Middle frontal gyrus (tissue), 1 donor: ENCODE measurements around the gene KCNMA1.
"Not testable (repeated sequence)": the region's sequence is repeated elsewhere in the genome, so short reads cannot be mapped to it uniquely, and the experiment has no call there.

ENCODE experiments used
- DNase-seq: peaks from one replicate; pipeline ENCODE4 v3.0.0-alpha.2; 2015; ENCODE audit warnings: low spot score; ENCODE audit errors: extremely low spot score

KCNMA1 gene

DNA sequence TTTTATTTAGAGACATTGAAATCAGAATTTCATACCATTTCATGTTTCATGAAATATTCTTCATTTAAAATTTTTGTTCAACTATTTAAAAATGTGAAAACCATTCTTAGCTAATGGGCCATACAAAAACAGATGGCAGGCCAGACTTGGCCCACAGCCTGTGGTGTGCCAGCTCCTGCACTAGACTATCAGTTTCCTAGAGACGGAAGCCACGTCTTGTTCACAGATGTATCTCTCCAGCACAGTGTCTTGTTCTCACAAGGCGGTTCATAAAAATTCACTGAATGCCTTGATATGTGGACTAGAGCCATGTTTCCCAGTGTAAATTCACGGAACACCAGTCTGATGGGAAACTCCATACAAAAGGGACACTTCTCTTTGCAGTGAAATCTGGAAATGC, 216.0 kb downstream of the KCNMA1 start:
- no peak for DNase-seq

DNA sequence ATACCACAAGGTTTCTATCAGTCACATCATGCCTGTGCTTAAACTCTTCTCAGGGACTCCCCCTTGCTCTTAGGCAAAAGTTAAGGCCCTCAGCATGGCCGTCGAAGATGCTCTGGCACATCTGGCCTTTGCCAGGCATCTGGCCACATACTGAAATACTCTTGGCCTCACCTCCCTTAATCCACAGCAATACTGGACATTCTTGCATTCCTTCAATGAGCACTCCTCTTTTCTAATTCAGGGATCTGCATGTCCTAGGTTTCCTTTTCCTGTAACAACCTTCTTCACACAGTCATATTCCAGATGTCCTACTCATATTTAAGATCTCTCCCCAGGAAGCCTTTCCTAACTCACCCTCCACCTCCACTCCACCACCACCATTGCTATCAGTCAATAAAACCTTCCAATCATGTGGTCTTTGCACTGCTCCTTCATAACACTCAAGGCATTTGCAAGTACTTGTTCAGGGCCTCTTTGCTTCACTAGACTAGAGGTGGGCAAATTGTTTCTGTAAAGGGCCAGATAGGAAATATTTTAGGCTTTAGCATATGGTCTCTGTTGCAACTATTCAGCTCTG, 216.6 kb downstream of the KCNMA1 start:
- DNase-seq = no peak

DNA sequence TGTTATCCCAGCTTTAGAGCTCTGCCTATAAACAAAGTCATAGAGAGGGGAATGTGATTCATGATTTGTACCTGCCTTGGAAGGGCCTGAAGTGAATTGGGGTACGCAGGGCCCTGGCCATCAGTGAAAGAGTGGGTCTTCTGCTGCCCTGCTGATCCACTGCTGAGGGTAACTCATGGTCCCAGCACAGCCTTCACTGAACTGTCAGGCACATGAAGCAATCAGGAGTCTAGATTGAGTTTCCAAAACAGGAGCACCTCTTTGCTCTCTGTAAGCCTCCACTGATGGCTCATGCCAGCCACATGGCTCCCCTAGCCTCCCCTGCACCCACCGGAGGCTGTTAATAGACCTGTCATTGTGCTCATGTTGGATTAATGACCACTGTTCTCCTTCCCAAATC, 217.6 kb downstream of the KCNMA1 start:
- no peak for DNase-seq

DNA sequence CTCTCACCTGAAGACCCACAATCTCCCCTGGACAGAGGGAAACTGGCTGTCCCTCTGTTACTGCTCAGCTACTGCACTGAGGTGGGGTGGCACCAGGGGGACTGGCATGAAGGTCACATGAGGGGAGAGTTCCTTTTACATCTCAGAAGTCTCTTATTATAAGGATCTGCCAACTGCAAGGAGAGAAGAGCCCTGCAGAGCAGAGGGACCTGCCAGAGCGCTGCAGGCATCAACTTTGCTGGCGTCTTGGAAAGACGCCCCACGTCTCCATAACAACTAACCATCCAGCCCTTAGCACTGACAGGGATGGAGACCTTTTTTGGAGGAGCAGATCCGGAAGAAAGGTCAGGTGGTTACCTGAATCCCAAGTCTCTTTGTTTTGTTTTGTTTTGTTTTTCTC, 218.6 kb downstream of the KCNMA1 start:
- no peak for DNase-seq

DNA sequence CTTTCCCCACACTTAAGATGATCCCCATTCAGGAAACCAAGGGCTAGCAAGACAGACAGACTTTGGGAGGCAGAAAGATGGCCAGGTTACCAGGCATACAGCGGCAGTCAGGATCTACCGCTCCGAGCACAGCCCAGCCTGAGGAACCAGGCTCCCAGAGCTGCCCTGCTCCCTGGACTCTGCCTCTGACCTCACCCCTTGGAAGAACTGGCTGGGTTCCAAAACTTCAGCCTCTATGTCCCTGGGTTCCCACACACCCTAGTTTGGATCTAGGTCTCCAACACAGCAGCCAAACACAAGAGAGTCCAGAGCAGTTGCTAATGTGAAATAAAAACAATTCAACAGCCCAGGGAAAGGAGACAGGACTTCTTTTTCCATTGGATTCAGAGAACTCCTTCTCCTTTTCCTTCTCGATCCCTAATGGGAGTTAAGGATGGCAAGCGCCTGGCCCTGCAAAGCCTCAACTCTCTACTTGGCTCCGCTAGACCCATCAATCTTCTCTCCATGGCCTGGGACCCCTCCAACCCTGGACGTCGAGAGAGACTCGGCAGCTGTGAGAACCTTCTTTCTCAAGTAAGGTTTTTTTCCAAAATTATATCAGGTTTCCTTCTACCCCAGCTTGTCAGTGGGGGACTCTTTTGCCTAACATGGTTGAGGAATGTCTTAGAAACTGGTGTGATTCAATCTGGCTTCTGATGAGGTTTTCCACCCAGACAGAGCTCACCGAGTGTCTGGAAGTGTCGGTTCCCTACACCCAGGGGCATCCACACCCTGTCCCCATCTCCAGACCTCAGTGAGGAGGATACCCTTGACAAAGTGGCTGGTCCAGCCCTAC, 219.6 kb downstream of the KCNMA1 start:
- DNase-seq = no peak

DNA sequence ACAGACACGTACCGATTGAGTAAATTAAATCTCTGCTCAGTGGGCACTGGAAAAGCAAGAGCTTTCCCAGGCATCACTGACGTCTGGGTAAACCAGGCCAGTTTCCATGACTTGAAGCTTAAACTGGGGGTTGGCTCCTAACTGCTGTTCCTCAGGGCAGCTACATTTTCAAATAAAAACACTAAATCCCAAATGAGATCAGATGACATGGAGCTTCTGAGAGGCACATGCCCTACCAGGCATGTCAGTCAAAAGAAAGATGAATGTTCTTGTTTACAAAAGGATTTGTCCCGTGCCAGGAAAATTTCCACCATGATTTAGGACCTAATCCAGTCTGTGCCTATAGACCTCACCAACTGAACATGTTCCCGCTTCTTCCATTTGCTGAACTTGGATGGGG, 220.2 kb downstream of the KCNMA1 start:
- DNase-seq = no peak

DNA sequence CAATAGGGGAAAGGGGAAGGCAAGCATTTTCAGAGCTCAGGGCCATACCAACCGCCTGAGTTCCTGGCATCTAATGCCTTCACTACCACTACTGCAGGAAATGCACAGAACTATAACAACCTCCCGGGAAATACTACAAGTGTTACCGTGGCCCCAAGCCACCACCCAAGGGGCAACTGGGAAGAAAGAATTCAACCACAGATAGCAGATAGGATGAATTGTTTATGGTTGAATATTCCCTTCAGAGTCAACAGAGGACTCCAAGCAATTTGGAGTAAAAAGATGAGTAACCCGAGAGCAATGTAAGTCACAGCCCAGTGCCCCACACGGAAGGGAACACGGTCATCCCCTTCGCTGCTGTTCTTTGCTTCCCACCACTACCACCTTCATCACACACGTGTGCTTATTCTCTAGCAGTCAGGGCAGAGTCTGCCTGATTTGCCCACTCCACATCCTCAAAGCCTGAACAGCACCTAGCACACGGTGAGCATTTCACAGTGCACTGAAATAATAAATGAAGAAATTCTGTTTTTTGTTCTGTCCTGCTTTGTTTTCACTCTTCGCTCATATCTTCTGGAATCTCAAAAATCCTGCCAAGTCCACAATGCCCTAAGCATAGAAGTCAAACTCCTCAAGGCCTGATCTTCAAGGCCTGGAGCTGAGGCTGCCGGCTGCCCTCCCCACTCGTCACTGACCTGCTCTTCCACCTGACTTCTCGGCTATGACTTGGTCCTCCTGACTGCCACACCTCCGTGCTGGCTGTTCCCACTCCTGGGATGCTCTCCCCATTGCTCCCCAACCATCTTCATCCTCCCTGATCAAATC, 221.1 kb downstream of the KCNMA1 start:
- DNase-seq = no peak

DNA sequence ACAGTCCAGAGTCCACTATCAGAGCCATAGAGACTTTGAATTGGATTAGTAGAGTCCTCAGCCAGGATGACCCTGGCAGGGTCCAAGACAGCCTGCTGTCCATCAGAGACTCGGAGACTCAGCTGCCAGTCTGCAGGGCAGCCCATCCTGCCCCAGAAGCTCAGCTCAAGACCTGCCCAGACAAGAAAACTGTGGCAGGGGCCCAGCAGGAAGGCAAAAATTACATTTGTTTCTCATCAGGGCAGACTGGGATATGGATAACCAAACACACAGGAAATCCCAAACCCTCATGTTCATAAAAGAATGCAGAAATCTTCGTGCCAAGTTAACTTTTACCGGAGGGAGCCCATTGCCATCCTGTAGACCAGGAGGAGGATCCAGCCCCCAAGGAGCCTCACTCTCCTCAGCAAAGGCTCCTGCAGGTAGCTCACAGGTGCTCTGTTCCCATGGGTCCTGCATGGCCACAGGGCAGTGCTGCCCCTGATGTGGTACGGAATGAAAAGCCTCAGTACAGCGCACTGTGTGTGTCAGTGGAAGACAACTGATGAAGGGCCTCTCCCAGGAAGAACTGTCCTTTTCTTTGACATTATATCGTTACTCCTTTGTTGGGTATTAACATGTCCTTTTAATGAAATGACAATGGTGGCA, 222.2 kb downstream of the KCNMA1 start:
- no peak for DNase-seq

DNA sequence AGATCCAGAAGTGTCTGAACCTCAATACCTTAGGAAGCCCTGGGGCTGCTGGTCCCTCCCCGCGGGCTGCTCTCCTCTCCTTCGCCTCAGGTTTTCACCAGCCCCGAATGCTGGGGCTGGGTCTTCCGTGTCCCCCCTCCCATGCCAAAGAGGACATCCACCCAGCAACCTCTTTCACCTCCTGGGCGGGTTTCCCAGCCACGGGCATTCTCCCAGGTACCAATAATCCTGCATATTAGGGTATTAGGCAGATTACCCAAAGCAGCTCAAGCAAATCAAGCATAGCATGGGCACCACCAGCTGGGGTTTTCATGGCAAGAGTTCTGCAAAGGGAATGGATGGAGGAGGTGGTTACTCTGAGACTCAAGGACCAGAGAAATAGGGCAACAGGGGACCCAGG, 224.4 kb downstream of the KCNMA1 start:
- DNase-seq = no peak

DNA sequence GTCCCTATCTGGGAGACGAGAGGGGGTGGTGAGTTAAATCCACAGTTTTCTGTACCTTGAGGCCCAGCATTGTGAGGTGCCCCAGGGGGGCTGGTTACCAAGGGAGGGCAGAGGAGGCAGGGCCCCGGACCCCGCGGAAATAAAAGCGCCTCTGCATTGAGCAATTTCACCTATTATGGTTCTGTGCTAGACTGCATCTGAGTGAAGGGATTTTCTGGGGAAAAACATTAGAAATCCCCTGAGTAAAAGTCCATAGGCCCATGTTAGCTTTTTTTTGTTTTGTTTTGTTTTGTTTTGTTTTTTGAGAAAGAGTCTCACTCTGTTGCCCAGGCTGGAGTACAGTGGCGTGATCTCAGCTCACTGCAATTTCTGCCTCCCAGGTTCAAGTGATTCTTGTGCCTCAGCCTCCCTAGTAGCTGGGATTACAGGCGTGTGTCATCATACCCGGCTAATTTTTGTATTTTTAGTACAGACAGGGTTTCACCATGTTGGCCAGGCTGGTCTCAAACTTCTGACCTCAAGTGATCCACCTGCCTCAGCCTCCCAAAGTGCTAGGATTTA, 225.0 kb downstream of the KCNMA1 start:
- DNase-seq = not testable (repeated sequence)

DNA sequence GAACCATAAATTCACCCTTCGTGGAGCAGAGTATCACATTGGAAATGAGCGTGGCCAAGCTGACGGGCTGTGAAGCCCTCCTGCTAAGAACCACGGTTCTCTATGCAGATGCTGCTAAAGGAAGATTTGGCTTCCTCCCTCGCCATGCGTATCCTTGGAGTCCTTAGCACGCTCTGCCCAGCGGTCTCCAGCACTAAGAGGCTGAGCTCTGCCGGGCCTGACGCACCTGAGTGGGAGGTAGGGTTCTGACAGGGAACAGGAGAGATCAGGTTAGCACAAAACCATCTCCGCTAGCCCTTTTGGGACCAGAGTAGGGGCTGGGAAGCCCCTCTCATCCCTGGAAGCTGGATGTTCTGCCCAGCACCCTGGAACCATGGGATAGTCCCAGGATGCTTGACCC, 225.8 kb downstream of the KCNMA1 start:
- no peak for DNase-seq

DNA sequence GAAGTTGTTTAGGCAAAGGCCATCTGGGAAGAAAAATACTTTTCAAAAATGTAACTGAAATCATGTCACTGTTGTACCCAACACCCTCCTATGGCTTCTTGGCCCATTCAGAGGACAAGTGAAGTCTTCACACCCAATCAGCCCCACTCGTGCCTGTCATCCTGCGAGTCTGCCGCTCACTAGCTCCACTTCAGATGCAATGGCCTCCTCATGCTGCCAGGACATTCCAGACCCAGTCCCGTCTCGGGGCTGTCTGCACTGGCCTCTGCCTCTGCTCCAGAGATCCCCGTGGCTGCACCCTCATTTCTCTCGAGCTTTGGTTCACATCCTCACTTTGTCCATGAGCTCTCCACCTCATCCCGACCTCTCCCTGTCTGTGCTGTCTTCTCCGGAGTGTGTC, 227.1 kb downstream of the KCNMA1 start:
- no peak for DNase-seq

DNA sequence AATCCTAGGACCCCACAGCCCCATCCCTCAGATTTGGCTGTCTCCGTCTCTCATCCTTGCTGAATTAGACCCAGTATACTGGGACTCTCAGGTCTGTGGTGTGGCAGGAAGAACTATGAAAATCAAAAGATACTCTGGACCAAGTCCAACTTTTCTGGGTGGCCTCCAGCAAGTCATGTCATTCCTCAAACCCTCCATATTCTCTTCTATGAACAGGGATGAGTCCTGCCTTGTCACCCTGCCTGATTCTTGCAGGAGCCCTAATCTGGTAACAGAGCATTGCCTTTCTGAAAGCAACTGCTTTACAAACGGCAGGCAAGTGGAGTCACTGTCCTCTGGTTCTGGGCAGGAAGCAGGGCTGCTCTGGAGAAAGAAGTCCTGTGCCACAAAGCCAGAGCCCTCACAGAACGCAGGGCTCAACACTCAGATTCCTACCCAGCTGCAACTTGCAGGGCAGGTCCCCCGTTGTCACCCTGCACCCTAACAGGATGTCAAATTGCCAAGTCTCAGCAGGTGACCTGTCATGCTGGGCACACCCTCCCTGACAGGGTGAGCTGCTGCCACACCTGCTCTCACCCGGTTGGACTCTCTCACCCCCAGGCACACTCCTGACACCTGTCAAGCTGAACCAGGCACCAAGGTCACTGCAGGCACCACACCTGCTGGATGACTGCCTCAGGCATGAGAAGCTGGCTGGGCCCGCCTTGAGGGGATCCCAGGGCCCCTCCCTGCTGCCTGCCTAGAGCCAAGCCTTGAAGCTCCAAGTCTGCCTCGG, 227.7 kb downstream of the KCNMA1 start:
- no peak for DNase-seq

DNA sequence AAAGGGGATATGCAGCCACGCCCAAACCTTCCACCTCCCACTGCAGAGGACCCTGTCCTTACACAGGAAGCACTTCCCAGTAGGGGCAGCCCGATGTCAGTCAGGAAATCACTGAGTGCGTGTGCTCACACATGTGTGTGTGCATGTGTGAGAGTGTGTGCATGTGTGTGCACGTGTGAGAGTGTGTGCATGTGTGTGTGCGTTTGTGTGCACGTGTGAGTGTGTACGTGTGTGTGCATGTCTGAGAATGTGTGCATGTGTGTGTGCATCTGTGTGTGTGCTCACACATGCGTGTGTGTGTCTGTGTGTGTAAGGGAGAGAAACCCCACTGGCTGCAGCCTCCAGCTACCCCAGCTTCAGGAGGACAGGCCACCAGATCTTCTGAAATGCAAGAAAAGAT, 229.3 kb downstream of the KCNMA1 start:
- no peak for DNase-seq

DNA sequence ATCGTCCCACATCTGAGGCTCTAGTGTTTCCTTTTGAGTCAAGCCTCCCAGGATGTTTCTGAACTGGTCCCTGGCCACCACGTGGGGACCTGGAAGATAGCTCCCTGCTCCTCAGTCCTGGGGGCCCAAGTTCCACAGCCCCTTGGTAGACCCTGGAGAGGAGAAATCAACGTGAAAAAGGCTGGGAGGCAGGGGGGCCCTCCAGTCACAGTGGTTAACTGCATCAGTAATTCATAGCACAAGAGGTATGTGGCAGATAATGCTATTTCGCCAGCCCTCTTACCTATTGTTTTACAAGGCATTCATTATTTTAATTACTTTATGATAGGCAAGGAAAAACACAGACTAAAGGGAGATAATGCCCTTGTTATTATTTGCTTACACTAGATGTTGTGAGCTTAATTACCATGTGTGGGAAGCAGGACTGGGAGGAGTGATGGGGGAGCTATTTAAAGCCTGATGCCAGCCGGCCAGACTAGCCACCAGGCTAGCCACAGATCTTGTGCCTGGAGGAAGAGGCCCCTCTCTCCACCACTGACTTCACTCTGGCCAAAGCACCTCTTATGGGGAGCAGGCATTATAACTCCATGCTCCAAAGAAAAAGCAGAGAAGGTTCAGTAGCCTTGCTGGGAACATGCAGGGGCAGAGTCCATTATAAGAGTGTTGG, 230.7 kb downstream of the KCNMA1 start:
- no peak for DNase-seq

DNA sequence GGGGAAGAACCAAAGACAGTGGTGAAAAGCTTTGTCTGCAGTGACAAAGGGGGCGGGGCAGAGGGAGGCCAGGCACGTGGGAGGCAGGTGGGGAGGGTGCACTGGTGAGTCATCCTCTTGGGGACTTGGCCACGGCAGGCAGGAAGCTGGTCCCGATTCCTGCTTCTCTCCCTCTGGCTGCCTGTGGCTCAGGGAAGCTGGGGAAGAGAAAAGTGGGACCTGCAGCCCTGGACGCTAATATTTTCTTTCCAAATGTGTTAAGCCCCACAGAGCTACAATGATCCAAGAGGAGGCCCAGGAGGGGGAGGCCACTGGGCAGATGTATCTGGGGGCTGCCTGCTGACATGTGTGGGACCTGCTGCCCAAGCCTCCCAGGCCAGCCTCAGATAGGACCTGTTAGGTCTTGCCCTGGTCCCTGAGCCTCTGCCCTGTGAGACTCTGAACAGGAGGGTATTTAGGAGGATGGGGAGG, 231.8 kb downstream of the KCNMA1 start:
- DNase-seq = no peak

DNA sequence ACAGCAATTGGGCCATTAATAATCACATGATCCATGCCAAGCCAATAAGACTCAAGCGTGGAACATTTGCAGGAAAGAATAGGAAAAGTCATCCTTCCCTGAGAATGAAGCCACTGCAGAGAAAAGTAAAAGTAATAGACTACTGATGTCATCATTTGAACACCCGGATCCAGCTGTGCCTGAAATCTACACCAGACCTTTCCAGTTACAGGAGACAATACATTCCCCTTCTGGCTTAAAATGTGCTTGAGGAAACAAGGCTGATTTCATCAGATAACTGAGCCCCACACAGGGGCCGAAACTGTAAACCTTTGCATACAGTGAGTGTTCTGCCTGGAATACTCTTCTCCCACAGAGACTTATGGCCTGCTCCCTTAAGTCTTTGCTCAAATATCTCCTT, 232.8 kb downstream of the KCNMA1 start:
- no peak for DNase-seq

DNA sequence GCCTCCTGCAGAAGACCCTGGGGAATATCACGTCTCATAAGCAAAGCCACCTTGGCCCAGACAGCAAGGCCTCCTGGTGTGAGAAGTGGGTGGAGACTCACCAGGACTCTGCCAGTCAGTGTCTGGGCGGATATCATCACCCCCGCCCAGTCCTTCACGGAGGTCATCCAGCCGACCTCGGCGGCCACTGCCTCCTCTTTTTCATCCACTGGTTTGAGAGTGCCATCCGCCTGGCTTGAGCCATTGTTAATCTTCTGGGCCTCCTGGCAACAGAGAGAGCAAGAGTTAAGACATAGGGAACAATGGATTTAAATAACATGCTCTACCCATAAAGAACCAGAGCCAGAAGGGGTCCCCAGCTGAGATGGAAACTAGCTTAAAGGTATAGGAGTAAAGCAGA, 233.8 kb downstream of the KCNMA1 start:
- no peak for DNase-seq

DNA sequence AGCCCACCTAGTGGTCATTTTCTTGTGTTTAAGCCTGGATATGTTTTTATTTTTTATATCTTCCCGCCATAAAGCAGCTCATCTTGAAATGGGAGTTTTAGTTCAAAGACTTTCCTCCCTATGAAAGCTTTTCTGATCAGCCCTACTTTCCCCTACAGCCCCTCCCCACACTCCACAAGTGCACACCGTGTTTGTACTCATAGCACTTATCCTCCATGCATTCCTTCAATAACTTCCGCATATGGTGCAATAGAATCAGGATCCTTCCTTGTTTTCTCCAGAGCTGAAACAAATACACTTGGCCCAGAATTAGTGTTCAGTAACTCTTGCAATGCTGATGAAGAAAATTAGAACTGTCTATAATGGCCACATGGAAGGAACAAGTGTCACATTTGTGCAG, 235.9 kb downstream of the KCNMA1 start:
- DNase-seq = no peak

DNA sequence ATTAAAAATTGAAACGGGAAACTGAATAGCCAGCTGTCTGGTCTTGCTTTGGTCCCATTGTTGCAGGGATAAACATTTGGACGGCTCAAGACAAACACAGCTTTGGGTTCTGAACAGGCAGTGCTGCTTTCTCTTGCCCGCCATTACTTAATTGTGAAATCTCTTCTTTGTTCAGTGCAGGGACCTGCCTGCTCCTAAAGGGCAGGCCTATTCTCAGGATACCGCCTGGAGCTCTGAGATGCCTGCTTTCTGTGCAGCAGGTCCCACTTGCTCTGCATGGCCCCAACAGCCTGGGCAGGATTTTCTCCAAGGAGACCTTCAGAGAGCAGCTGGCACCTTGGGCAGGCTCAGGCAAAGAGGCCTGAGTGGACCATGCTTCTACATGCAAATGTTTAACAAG, 237.6 kb downstream of the KCNMA1 start:
- DNase-seq = no peak
